Activated CD8-positive, alpha-beta T cell treated with anti-CD3 and anti-CD28 coated beads for 36 hours (primary cell): ENCODE data around the gene RASAL1. TPM values are rescaled to one million over a fixed set of nuclear protein-coding genes. Genes with fewer than 3 reads are reported as not detected.
A peak's percentile ranks its signal among the peaks of the same experiment; 100 is the strongest.

Source experiments
- ATAC-seq: fragments of 200-7000 bp; cut with Tn5 transposase; one replicate; pipeline ENCODE4 v1.10.0; 2021; ENCODE audit warnings: mild to moderate bottlenecking, moderate library complexity
- CTCF ChIA-PET: fragments of 350-600 bp; sonication (Branson Sonifier 250); formaldehyde crosslinking; loops from one replicate; lab custom pipeline; 2021; ENCODE audit warnings: antibody characterized with exemption; lab: Charles Lee
- POLR2A ChIA-PET: fragments of 350-600 bp; sonication (Branson Sonifier 250); formaldehyde crosslinking; loops from one replicate; lab custom pipeline; 2021; ENCODE audit warnings: antibody characterized with exemption; lab: Charles Lee
- DNase-seq: peaks from one replicate; pipeline ENCODE4 v3.0.0-alpha.2; 2020
- H3K27ac Mint-ChIP-seq: one replicate; pipeline ENCODE4 v1.8.0; 2021; ENCODE audit warnings: mild to moderate bottlenecking, mixed read lengths
- H3K27me3 Mint-ChIP-seq: one replicate; pipeline ENCODE4 v1.8.0; 2021; ENCODE audit warnings: mixed read lengths
- H3K36me3 Mint-ChIP-seq: one replicate; pipeline ENCODE4 v1.8.0; 2021; ENCODE audit warnings: low read depth, mixed read lengths
- H3K4me1 Mint-ChIP-seq: one replicate; pipeline ENCODE4 v1.8.0; 2021; ENCODE audit warnings: low read depth, mixed read lengths
- H3K4me3 Mint-ChIP-seq: one replicate; pipeline ENCODE4 v1.8.0; 2021; ENCODE audit warnings: mild to moderate bottlenecking, moderate library complexity, mixed read lengths
- H3K9me3 Mint-ChIP-seq: one replicate; pipeline ENCODE4 v1.8.0; 2021; ENCODE audit warnings: mixed read lengths
- CTCF ChIP-seq: fragments of 200-600 bp; IDR thresholded peaks from one replicate; pipeline ENCODE4 v1.8.0; 2022; ENCODE audit warnings: antibody characterized with exemption, mild to moderate bottlenecking
- intact Hi-C: fragments of 100-400 bp; cut with micrococcal nuclease; formaldehyde crosslinking; loops from one replicate; pipeline ENCODE4 v1.10.0; 2022
- total RNA-seq, 2 experiments: library from RNA; stranded (reverse); gene quantifications; one replicate each; pipeline ENCODE4 v1.2.3, GENCODE V29; 2021

RASAL1 gene
- total RNA-seq, 2 experiments from 2014 or later, result 9.8 to 12.4 TPM

GRCh38 chr12:113089839-113090238 is 45.7 kb downstream of the RASAL1 start:
- ATAC-seq (peak; percentile 12), DNase-seq (no peak)
- TF ChIP-seq CTCF, result no peak
- H3K4me1 Mint-ChIP-seq, result peaks cover 61% of the 10 kb centered on the region
- intact Hi-C loops, result no loop called here
- no peaks in the 10 kb centered on the region for H3K27me3 Mint-ChIP-seq
- peak overlapping the region; percentile 63 for H3K4me3 Mint-ChIP-seq
- H3K36me3 Mint-ChIP-seq, result no peaks in the 10 kb centered on the region
- peak overlapping the region; percentile 87 for H3K27ac Mint-ChIP-seq
- ChIA-PET CTCF (interaction anchor here (0.9 to 2.6 kb wide), 6 partner anchors 8 to 187 kb away, joined by 3 to 33 read pairs (median 6); no protein-coding TSS in a partner anchor), POLR2A (interaction anchor here (1.0 to 2.3 kb wide), 9 partner anchors 9 to 121 kb away, joined by 3 to 11 read pairs (median 4); partner anchors contain the start of genes DDX54 and OAS2)
- no peaks in the 10 kb centered on the region for H3K9me3 Mint-ChIP-seq

DNA sequence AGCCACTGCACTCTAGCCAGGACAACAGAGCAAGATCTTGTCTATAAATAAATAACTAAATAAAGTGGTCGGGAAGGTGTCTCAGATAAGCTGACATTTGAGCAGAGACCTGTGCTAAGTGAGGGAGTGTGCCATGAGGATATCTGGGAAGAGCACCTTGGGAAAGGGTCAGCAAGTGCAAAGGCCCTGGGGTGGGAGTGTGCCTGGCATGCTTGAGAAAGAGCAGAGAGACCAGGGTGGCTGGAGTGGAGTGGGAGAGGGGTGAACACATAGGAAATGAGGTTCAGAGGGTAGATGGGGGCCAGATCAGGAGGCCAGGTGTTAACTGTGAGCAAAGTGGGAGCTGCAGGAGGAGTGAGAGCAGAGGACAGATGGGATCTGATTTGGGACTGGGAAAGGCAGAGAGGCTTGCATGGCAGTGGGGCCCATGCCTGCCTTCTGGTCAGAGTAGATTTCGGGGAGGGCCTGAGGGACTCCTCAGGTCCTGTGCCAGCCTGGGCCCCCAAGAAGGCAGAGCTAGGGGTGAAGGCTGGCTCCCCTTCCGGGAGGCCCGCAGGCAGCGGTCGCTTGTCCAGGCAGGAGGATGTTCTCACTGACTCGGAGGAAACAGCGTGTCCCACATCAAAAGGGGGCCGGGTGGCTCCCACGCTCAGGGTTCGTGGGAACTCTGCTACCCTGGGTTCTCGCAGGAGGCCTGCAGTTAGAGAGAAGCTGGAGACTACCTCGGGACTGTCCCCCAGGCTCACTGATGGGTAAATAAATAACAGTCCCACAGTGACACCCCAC is 46.4 kb downstream of the RASAL1 start:
- Mint-ChIP-seq H3K27me3 (no peaks in the 10 kb centered on the region), H3K4me3 (peak overlapping the region; percentile 63), H3K9me3 (no peaks in the 10 kb centered on the region), H3K4me1 (peaks cover 63% of the 10 kb centered on the region), H3K36me3 (no peaks in the 10 kb centered on the region), H3K27ac (peak overlapping the region; percentile 87)
- intact Hi-C loops, result no loop called here
- ChIA-PET POLR2A (interaction anchor here (1.0 to 2.3 kb wide), 9 partner anchors 10 to 122 kb away, joined by 3 to 11 read pairs (median 4); partner anchors contain the start of genes DDX54 and OAS2), CTCF (interaction anchor here (0.9 to 2.6 kb wide), 6 partner anchors 9 to 187 kb away, joined by 3 to 33 read pairs (median 6); no protein-coding TSS in a partner anchor)
- peak; percentile 70 for ATAC-seq
- TF ChIP-seq CTCF, result no peak
- DNase-seq, result peak; percentile 75

- POLR2A ChIA-PET, result interaction anchor here (2.3 kb wide), 1 partner anchor 110 kb away, joined by 9 read pairs; the partner anchor contains the start of gene OAS2
- no peak for TF ChIP-seq CTCF
- Mint-ChIP-seq H3K27ac (peak overlapping the region; percentile 44), H3K4me1 (peaks cover 64% of the 10 kb centered on the region), H3K27me3 (no peaks in the 10 kb centered on the region), H3K4me3 (no peak overlapping the region), H3K36me3 (no peaks in the 10 kb centered on the region), H3K9me3 (no peaks in the 10 kb centered on the region)
- intact Hi-C loops, result no loop called here
- ATAC-seq (no peak), DNase-seq (no peak)
- CTCF ChIA-PET, result no interaction called here
These were observed 47.5 kb downstream of the RASAL1 start for GRCh38 chr12:113088037-113088436.

- no peaks in the 10 kb centered on the region for H3K9me3 Mint-ChIP-seq
- H3K4me3 Mint-ChIP-seq, result no peak overlapping the region
- ChIA-PET POLR2A (no interaction called here), CTCF (interaction anchor here (0.7 to 0.8 kb wide), 2 partner anchors 11 to 38 kb away, joined by 3 to 6 read pairs; no protein-coding TSS in a partner anchor)
- ATAC-seq (no peak), DNase-seq (no peak)
- H3K4me1 Mint-ChIP-seq, result peaks cover 64% of the 10 kb centered on the region
- intact Hi-C loops, result no loop called here
- peak overlapping the region; percentile 79 for H3K27ac Mint-ChIP-seq
- TF ChIP-seq CTCF, result no peak
- H3K36me3 Mint-ChIP-seq, result no peaks in the 10 kb centered on the region
- no peaks in the 10 kb centered on the region for H3K27me3 Mint-ChIP-seq
These were observed 48.4 kb downstream of the RASAL1 start for GRCh38 chr12:113087193-113087592.
